GM21619 (cell line): Measurements from ENCODE around the gene DCTN2.
"Not testable (repeated sequence)": the region's sequence is repeated elsewhere in the genome, so short reads cannot be mapped to it uniquely, and the experiment has no call there.

Source experiments
- ATAC-seq: cut with Tn5 transposase; IDR thresholded peaks from one replicate; pipeline ENCODE4 v1.9.1; 2021; ENCODE audit not compliant: unreplicated experiment

The DCTN2 gene

GRCh38 chr12:57529831-57530230, 17.2 kb downstream of the DCTN2 start:
- ATAC-seq, result no peak

GRCh38 chr12:57528831-57529555, 18.0 kb downstream of the DCTN2 start:
- ATAC-seq, result no peak

GRCh38 chr12:57528176-57528575, 18.8 kb downstream of the DCTN2 start:
- ATAC-seq, result no peak

DNA sequence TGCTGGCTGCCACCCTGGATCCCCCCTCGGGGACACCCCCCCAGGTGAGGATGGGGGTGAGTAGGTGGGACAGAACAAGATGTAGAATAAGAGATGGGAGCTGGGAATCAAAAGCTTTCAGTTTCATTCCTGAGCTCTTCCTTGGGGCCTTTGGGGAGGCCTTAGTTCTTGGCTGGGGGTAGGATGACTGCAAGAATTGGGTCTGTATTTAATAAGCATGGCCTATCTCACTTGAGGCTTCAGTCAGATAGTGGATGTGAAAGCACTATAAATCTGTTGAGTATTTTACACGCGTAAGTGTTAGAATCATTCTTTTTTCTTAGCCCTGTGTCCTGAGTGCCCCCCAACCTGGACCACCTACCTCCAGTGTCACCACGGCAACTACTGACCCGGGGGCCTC, 19.8 kb downstream of the DCTN2 start:
- ATAC-seq, result no peak

DNA sequence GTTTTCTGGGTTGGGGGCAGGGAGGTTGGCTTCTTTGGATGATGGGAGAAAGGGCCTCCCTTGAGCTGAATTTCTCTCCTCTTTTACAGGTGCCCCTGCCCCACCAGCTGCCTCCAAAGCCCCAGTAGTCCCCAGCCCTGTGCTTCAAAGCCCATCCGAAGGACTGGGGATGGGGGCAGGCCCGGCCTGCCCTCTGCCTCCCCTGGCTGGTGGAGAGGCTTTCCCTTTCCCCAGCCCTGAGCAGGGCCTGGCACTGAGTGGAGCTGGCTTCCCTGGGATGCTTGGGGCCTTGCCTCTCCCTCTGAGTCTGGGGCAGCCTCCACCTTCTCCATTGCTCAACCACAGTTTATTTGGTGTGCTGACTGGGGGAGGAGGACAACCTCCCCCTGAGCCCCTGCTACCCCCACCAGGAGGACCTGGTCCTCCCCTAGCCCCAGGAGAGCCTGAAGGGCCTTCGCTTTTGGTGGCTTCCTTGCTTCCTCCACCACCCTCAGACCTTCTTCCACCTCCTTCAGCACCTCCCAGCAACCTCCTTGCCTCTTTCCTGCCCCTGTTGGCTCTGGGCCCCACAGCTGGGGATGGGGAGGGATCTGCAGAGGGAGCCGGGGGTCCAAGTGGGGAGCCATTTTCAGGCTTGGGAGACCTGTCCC, 20.4 kb downstream of the DCTN2 start:
- ATAC-seq, result no peak

GRCh38 chr12:57525615-57526383, 21.2 kb downstream of the DCTN2 start:
- no peak for ATAC-seq

- ATAC-seq, result no peak
Measured at GRCh38 chr12:57524814-57525614, 22.0 kb downstream of the DCTN2 start.

DNA sequence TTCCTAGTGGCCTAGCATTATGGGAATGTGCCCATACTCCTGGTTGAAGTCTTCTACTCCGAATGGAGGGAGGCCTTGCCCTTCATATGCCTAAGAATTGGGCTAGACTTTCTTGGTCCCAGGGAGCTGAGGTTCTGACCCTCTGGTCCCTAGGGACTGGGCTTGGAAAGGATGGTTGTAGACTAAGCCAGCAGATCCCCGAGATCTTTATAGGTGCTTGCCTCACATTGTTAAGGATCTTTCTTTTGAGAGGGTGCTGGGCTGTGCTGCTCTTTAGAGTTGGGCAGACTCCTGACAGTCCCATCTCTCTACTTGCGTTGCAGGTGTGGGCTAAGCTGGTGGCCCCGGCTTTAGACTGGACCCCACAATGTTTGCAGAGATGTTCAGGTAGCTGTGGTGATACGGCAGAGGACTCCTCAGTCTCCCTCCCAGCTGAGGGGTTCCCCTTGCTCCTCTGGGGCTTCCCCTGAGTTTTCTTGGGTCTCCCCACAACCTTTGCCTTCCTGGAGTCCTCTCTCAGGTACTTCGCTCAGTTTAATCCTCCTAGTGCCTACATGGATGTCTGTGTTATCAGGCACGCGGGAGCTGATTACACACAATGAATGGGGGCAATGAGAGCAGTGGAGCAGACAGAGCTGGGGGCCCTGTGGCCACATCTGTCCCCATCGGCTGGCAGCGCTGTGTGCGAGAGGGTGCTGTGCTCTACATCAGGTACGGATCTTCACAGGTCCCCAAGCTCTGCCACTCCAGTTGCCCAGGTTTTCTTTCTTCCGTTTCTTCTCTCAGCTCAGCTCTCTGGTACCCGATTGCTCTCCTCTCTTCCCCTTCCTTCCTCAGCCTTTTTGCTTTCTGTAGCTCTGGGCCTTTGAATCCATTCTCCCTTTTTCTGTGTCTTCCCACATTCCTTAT, 23.0 kb downstream of the DCTN2 start:
- no peak for ATAC-seq

DNA sequence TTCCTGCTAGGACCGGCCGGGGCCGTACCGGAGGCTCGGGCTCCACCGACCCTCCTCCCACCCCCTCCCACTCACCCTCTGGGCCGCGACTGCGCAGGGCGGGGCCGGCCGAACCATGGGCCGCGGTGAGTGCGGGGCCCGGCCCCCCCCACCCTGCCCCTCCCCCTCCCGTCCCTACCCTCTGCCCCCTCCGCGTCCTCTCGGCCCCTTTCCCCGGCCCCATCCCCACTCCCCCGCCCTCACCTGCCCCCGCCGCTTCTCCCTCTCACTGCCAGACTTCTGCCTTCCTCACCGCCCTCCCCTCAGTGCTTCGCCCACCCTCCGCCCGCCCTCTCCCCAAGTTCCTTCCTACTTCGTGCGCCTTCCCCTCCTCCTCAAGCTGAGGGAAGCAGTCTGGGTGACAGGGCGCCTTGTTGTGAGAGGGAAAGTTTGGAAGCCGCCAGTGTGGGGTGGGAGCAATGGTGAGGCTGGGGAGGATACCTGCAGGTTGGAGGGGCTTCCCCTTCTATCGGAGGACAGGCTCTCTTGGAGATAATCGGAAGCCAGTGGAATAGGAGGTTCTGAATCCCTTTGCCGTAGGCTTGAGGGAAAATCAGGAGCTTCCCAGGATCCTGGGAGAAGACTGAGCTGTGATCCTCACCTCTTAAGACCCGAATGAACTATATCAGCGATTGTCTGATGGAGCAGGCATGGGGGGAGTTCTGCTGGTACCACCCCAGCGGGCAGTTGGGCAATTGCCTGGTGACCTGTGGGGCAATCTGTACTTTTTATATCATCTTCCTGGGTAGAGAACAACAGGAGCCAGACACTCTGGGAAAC, 23.9 kb downstream of the DCTN2 start:
- ATAC-seq, result no peak

DNA sequence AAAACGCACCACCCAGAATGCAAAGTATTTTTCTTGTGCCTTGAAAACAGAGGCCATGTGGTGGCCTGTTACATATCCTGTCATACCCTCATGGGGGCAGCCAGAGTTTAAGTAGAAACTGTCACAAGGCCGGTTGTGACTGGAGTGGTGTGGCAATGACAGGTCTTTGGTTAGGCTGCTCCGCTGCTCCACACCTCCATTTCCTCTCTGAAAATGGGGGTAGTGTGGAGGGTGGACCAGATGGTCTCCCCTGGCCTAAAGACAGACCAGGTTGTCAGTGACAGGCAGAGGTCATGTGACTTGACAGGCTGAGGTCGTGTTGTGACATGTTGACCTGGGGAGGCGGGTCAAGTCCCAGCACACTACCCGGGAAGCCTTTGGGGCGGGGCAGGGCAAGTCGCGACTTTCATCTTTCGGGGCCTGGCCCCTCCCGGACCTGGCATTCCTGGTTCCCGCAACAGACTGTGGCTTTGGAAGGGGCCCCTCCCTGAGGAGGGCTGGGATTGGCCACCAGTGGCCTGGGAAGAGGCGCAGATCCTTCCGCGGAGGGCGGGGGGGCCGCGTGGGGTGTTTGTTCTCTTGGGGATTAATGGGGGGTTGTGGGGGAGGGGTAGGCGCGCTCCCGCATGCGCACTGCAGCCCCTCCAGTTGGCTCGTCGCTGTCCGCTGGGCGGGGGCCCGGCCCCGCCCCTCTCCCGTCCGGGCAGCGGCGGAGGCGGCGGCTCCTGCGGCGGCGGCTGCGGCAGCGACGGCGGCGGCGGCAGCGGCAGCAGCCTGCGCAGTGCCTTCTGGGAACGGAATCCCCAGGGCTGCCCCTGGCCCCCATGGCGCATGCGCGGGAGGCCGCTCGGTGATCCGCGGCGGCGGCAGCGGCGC, 24.7 kb downstream of the DCTN2 start, which contains the start of gene MBD6:
TSS of gene MBD6 (plus strand) at position 814 of the 876 bp plus-strand sequence. CDS start 1,480 bp downstream, outside the sequence.
- peak; percentile 34 for ATAC-seq

- ATAC-seq, result no peak
Measured at GRCh38 chr12:57521525-57522010, 25.4 kb downstream of the DCTN2 start.

GRCh38 chr12:57520053-57520818, 26.8 kb downstream of the DCTN2 start, which contains the start of gene DDIT3:
DDIT3 (minus strand) TSS chr12:57520514; CDS start chr12:57517406, 3,108 bp downstream.
- ATAC-seq, result peak; percentile 64

GRCh38 chr12:57519796-57520052, 27.3 kb downstream of the DCTN2 start:
- no peak for ATAC-seq

DNA sequence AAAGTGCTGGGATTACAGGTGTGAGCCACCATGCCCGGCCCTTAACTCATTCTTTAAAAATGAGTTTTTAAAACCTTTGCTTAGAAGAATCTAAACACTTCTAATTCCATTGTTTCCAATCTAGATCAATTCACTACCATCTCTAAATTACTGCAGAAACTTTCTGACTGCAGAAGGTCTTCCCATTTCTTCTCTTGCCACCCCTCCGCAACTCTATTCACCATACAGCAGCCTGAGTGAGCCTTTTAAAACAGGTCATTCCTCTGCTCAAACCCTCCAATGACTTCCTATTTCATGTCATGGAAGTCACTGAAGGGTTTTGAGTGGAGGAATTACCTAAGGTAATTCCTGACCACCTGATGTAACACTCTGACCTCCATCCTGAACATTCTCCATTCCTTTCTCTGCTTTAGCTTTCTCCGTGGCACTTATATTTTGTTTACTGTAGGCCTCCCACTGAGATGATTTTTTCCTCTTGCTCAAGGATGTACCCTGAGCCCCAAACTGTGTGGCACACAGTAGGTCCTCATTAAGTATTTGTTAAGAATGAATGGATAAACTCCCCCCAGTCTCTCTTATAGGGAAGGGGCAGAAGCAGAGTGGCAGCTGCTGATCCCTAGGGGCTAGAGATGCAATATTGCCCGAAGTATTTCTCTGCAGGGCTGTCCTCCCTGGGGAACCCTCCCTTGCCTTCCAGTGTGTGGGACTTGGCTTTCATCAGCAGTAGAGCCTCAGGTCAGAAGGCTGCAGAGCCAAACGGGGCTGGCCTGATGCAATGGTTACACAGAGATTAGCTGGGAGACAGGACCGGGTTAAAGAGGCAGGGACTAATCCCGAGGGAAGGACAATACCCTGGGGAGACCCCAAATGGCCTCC, 27.8 kb downstream of the DCTN2 start:
- no peak for ATAC-seq

GRCh38 chr12:57518176-57518919, 28.6 kb downstream of the DCTN2 start:
- no peak for ATAC-seq

- not testable (repeated sequence) for ATAC-seq
Measured at GRCh38 chr12:57517718-57518117, 29.3 kb downstream of the DCTN2 start.
